Glomerular endothelial cell (primary cell): ENCODE results near the gene RFWD3. TPM values are rescaled to one million over a fixed set of nuclear protein-coding genes. Genes with fewer than 3 reads are reported as not detected.
A peak's percentile ranks its signal among the peaks of the same experiment; 100 is the strongest.
"Not testable (repeated sequence)": the region's sequence is repeated elsewhere in the genome, so short reads cannot be mapped to it uniquely, and the experiment has no call there.

Experiments
- DNase-seq: peaks from one replicate; pipeline ENCODE4 v3.0.0-alpha.2; 2011; ENCODE audit warnings: low read depth, low spot score; ENCODE audit errors: extremely low read depth
- total RNA-seq: library from RNA; depleted of rRNA; stranded (reverse); fragments of >200 nt; gene quantifications from 2 replicates; pipeline ENCODE4 v1.2.3, GENCODE V29; 2015

The RFWD3 gene
- total RNA-seq: 20.3 and 20.9 TPM in 2 replicates

GRCh38 chr16:74666425-74667254, at the start of gene RFWD3:
Gene RFWD3 (minus strand): TSS chr16:74666877. CDS start chr16:74661449, 5,428 bp downstream.
- DNase-seq: peak; percentile 93

GRCh38 chr16:74716355-74716754, 49.7 kb upstream of the RFWD3 start:
- no peak for DNase-seq

GRCh38 chr16:74713876-74714275, 47.2 kb upstream of the RFWD3 start:
- DNase-seq: no peak

- DNase-seq: no peak
These were observed 46.6 kb upstream of the RFWD3 start for GRCh38 chr16:74713325-74713724.

GRCh38 chr16:74711938-74712337, 45.3 kb upstream of the RFWD3 start:
- no peak for DNase-seq

- no peak for DNase-seq
These were observed 43.7 kb upstream of the RFWD3 start for GRCh38 chr16:74710401-74710800.

- DNase-seq: no peak
These were observed 42.8 kb upstream of the RFWD3 start for GRCh38 chr16:74709441-74709877.

GRCh38 chr16:74700438-74701225, 34.0 kb upstream of the RFWD3 start, which contains the start of gene MLKL:
Gene MLKL (minus strand): TSS chr16:74700862. CDS start chr16:74695757, 5,105 bp downstream.
- DNase-seq: no peak

GRCh38 chr16:74700116-74700437, 33.4 kb upstream of the RFWD3 start:
- no peak for DNase-seq

GRCh38 chr16:74699666-74700065, 33.0 kb upstream of the RFWD3 start:
- DNase-seq: no peak

- no peak for DNase-seq
These were observed 31.5 kb upstream of the RFWD3 start for GRCh38 chr16:74698222-74698621.

GRCh38 chr16:74695450-74696422, 29.1 kb upstream of the RFWD3 start:
- peak; percentile 61 for DNase-seq

GRCh38 chr16:74691093-74691855, 24.6 kb upstream of the RFWD3 start:
- DNase-seq: no peak

GRCh38 chr16:74682556-74682955, 15.9 kb upstream of the RFWD3 start:
- DNase-seq: no peak

GRCh38 chr16:74680681-74681080, 14.0 kb upstream of the RFWD3 start:
- DNase-seq: no peak

GRCh38 chr16:74679983-74680382, 13.3 kb upstream of the RFWD3 start:
- no peak for DNase-seq

- no peak for DNase-seq
These were observed 11.2 kb upstream of the RFWD3 start for GRCh38 chr16:74677868-74678267.

- DNase-seq: no peak
These were observed 7.2 kb upstream of the RFWD3 start for GRCh38 chr16:74673876-74674275.

- DNase-seq: not testable (repeated sequence)
These were observed 2.2 kb upstream of the RFWD3 start for GRCh38 chr16:74668877-74669276.

- no peak for DNase-seq
These were observed 601 bp upstream of the RFWD3 start for GRCh38 chr16:74667255-74667700.
